ENCODE results near the gene KHDRBS2.

DNA sequence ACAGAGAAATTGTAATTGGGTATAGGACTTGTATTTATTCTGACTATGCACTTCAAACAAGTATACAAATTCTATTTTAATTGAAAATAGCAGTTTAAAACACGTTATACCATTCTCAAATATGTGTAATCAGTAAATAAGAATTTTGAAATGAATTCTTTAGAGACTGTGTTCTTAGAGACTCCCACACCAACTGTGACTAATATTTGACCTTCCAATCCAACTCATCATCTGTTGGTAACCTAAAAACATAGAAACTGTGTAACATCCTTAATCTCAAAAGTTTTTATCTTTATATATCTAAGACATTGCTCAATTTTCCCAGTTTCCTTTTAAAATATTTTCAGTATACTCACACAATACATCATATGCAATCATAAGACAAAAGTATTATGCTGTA lies 83.9 kb downstream of the KHDRBS2 start:
- TF ChIP-seq GATA2 (IDR thresholded peaks at IDR 0.05; ENCODE audit: low read depth, low read length) (no peak), GATA3 (IDR thresholded peaks at IDR 0.05; ENCODE audit: low read depth, low read length) (no peak)
